Ishikawa (cell line): Measurements from ENCODE around the gene RPAIN.

ENCODE experiments used
- NFIC ChIP-seq: IDR thresholded peaks from 2 replicates; pipeline ENCODE4 v1.6.1; 2012
- RAD21 ChIP-seq: IDR thresholded peaks from 2 replicates; pipeline ENCODE4 v1.6.1; 2012; ENCODE audit warnings: low read depth
- REST ChIP-seq: IDR thresholded peaks from 2 replicates; pipeline ENCODE4 v1.6.1; 2012; ENCODE audit warnings: low read depth, mild to moderate bottlenecking

GRCh38 chr17:5396612-5397011 lies 23.4 kb upstream of the RPAIN start:
- no peak for TF ChIP-seq NFIC
- TF ChIP-seq REST: no peak
- no peak for TF ChIP-seq RAD21
